Ammon's horn (tissue), 1 donor: Measurements from ENCODE around the gene CHDH.

Experiments used
- DNase-seq: peaks from one replicate; pipeline ENCODE4 v3.0.0-alpha.2; 2016; ENCODE audit warnings: low spot score

The CHDH gene

DNA sequence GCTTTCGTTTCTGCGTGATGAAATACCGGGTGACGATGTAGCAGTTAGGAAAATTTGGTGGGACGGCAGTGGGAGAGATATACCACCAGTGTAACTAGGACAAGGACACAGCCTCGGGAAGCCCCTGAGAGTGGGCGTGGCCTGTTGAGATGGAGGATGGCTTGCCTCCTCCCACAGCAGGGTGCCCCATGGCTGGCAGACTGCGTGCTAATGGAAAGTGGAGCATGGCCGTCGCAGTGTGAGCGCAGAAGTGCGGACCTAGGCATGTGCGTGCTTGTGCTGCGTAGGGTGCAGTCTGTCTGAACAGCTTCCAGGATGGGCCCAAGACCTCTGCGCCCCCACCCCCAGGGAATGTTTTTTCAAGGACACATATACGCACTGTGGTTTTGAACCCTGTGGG lies 56.8 kb downstream of the CHDH start:
- no peak for DNase-seq

DNA sequence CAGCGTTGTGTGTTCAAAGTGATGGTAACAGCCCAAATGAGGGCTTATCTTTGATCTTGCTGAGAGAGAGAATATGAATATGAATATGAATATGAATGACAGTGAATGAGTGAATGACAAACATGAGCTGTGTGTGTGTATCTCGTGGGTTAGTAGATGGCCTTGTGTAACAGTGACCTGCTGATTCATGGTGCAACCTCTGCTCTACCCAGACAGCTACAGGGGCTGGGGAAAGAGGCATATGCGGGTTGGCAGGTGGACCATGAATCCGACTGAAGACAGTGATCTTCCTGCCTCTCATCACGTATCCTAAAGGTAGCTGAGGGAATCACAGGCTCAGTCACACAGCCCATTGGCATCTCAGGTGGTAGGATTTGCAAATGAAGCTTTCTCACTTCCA lies 58.2 kb downstream of the CHDH start:
- DNase-seq, result no peak

DNA sequence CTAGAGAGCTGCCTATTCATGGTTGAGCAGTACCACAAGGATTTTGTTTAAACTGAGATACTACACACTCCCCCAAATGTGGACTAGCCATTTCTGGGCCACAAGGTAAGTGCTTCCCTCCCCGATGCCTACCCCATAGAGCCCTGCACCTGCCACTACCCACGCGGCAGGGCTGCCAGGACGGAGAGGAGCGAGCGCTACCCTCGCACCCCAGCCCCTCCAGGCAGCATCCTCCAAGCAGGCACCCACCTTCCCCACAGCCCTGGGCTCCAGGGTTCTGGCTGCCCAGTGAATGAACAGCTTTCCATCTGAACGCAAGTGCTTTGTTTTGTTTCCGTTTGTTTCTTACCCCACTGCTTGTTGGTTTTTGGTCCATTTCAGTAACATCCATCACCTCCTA lies 59.2 kb downstream of the CHDH start:
- no peak for DNase-seq

DNA sequence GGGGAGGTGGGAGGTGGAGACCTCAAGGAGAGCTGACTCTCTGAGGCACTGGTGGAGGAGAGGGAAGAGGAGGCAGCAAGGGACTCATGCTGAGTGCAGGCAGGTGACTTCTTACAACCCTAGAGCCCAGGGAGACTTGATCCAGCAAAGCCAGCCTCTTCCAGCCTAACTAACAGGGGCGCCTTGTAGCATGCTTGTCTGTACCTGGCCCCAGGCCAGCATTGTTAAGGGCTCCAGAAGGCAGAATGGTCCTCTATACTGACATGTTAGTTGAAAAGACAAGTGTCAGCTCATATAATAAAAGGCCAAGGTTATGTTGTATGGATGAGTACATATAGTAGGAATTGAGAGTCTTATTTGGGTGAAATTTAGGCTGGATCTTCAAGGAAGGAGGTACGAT lies 65.4 kb downstream of the CHDH start:
- peak; percentile 31 for DNase-seq

DNA sequence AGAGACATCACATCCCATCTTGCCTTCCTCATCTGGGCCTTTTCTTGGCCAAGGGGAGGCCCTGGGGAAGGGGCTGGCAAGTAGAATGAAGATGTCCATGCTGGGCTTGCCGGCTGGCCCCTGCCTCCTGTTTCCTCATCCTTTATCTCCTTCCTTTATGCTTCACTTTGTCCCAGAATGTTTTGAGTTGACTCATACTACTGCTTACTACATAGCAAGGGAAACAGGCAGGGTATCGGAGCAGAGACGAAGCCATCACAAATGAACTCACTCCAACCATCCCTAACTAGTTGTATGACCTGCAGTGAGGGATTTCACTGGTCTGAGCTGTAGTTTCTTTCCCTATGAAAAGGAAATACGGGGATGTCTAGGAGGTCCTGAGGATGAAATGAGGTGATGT lies 66.0 kb downstream of the CHDH start:
- no peak for DNase-seq

DNA sequence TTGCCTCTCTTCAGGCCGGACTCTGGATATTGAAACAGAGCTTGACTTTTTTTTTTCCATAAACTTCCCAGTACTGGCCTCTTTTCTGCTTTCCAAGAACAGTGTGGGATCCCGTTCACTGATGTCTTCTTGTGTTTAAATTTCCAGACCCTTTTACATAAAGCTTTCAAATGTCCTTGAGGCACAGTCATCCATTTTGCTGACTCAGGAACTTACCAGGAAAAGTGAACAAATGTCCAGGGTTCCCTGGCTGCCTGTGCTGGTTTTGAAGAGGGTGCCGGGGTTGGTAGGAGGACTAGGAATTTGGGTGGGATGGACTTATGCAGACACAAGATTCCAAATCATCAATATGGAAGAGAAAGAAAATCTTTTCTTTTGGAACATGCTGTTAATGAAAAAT lies 68.1 kb downstream of the CHDH start:
- DNase-seq, result no peak

DNA sequence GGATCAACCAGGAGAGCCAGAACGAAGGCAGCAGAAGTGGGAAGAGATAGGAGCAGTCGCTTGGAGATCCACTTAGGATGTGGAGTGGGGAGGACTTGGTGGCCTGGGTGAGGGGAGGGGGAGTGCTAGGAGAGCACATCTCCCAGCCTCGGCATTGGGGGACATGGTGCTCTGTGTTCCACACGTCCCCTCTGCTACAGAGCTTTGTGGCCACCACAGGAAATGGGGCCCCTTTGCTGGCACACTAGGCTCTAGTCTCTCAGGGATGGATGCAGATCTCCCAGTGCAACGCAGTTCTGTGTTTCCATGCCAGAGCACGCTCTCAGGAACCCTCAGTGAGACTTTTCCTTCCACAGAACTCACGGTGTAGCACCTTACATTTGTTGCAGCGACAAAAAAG lies 68.8 kb downstream of the CHDH start:
- DNase-seq, result no peak

DNA sequence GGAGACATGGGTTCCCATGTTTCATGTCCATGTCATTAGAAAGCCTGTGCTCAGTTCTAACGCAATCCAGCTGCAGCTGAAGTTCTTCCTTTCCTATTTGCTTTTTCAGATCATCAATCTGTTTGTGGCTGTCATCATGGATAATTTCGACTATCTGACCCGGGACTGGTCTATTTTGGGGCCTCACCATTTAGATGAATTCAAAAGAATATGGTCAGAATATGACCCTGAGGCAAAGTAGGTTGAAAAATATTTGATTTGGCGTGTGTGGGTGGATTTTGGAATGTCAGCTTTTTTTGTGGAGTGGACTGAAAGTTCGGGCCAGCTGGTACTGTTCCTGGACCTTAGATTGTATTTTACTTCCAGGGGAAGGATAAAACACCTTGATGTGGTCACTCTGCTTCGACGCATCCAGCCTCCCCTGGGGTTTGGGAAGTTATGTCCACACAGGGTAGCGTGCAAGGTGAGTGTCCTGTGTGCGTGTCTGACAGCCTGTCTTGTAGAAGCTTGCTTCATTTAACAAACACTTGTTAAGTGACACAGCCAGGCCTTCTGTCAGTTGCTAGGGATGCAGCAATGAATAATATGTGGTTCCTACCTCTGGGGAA lies 69.6 kb downstream of the CHDH start:
- no peak for DNase-seq

DNA sequence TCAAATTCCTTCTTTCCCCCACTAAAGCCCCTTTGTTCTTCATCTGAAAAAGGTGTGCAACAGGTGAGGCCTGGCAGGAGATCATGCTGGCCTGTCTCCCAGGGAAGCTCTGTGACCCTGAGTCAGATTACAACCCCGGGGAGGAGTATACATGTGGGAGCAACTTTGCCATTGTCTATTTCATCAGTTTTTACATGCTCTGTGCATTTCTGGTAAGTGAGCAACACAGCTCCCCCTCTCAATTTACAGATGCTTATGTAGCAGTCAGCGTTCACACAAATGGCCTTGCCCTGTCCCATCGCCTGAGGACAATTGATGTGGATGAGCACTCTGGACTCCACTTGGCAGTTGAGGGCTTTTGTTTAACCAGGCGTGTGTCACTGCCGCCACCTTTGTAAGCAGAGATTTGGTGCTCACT lies 70.4 kb downstream of the CHDH start:
- no peak for DNase-seq

DNA sequence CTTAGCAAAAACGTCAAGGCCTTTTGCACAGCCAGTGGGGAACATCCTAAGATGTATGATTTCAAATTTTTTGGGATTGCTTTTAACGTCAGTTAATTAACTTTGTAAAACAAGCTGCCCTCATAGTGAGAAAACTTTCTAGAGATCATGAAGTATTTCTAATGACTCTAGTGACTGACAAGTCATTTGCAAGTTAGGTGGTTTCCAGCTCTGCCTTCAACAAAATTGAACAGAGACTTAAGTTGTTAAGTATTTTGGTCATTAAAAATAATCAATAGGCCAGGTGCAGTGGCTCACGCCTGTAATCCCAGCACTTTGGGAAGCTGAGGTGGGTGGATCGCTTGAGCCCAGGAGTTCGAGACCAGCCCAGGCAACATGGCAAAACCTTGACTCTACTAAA lies 71.2 kb downstream of the CHDH start:
- DNase-seq, result no peak

DNA sequence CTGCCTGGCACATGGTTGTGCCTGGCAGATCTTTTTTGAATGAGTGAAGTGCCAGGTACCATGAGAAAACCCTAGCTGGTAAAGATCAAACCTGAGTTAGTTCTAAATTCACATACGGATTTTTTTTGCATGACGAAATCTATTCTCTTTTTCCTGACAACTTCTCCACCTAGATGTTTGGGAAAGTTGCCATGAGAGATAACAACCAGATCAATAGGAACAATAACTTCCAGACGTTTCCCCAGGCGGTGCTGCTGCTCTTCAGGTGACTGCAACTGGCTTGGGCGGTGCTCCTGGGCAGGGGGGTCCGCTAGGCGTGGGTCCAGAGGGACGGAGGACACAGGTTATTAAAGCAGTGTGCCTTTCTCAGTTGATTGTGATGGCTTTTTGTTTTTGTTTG lies 71.8 kb downstream of the CHDH start:
- no peak for DNase-seq

DNA sequence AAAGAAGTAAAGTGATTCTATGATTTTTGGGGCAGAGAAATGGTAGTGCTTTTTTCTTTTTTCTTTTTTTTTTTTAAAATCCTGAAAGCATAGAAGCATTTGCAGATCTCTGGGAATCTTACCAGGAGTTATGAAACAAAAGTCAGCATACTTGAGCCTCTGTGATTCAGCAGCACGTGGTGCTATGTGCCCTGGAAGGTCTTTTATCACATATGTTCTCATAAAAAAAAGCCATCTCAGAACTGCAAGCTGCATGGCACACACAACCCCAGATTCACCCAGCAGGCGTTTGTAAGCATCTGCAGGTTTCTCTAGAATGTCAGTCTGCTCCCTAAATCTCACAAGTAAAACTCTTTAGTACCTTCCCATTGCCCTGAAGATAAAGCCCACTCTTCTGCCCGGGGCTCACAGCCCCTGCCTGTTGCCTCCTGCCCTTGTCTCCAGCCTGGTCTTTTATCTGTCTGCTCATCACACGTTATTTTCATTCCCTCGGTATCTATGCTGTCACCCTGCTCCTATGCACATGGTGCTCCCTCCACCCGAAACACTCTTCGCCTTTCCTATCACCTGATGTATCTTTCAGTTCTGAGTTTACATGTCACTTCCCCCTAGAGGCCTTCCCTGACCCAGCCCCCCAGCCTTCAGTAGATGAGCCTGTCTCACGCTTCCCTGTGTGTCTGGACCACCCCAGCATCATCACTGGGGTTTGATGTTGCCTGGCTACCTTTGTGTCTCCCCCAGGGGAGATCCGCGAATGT lies 72.4 kb downstream of the CHDH start:
- DNase-seq, result peak; percentile 24

DNA sequence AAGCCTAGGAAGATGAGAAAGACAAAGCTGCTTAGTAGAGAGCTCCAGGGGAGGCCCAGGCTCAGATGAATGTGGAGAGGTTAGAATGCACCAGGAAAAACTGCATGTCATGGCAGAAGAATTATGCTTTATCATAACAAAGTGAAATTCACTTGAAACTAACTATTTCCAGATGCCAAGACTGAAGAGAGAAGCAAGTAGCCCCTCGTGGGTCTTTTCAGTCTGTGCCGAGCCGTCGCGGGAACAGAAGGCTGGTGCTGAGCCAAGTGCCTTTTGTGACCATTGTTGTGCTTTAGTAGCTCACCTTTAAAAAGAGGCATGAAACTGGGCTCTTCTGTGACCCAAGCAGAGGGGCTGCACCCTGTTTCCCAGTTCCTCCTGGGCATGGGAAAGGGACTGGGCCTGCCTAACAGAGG lies 73.2 kb downstream of the CHDH start:
- DNase-seq, result no peak

DNA sequence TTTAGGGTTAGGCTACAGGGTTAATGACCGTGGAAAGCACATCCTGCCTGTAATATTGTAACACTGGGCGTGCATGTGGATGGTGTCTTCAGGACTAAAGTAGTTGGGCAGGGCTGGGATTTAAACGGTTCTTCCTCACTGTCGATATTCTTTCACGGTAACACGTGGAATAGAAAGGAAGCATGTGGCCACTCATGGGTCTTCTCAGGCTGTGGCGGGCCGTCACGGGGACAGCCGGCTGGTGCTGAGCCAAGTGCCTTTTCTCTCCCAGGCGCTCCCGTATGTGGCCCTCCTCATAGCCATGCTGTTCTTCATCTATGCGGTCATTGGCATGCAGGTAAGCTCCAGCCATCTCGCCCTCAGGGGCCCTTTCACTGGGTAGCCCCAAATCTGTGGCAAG lies 73.7 kb downstream of the CHDH start:
- no peak for DNase-seq

DNA sequence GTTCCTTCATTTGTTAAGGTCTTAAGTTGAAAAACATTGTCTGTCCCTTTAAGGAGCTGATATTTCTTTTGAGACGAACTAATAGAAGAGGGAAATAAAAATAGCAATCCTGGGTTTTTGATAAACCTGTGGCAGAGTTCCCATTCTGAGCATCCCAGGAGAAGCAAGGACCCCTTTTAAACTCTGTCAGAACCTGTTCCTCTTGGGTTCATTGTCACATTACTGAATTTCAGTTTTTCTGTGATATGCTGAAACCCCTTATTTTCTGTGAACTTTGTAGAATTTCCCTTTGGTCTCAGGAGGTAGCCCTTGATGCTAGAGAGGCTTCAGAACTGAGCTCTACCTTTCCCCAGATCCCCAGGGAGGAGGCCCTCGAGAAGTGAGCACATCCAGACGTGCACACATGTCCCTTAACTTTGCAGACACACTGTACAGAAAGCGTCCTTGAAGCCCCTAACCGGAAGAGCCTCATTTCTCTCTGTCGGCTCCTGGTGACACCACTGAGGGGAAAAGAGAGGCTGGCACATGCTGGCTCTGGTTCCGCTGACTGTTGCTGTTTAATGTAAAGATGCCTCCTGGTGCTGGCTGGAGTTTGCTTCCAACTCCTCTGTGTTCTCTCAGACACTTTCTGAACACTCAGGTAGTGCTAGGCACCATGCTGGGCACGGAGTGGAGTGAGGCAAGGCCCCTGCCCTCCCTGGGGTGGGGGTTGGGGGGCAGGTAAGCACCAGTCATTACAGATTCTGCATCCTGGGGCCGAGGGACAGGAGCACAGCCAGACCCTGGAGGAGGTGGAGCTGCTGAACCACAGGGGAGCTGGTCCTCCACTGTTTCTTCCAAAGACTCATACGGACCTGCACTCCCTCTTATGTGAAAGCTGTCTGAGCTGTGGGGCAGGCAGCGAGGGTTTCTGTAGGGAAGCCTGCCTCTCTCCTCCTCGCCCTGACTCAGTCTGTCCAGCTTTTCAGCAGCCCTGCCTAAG lies 77.5 kb downstream of the CHDH start:
- DNase-seq, result no peak

DNA sequence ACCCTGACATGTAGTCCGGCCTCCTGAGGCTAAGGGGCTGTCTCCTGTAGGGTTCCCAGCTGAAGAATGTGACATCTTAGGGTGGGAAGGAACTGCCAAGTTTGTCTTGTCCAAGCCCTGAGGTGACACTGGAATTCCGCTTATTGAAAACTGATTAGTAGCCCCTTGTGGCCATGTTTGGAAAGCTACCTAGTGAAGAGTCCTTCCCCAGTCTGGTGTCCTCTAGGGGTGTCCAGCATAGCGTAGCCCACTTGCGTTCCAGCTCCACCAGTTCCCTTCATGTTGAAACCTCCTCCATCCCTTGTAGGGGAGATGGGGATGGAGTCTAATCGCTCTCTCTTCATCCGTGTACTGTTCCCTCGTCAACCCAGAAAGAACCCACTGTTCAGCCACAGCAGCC lies 79.5 kb downstream of the CHDH start:
- no peak for DNase-seq

DNA sequence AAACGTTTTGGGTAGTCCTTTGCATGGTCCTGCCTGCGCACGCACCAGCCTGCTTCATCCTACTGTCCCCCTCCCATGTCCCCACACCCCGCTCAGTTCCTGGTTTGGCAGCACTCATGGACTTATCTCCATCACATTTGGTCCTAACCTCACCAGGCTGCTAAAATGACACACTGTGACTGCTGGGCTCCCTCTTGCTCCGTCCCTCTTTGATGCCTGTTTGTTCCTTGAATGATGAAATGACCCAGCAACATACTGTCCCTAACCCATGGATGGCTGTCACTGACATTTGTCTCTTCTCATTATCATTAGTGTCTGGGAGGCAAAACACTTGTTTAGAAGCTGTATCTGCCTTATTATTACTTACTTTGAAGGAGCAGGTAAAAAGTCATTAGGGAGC lies 80.5 kb downstream of the CHDH start:
- no peak for DNase-seq

DNA sequence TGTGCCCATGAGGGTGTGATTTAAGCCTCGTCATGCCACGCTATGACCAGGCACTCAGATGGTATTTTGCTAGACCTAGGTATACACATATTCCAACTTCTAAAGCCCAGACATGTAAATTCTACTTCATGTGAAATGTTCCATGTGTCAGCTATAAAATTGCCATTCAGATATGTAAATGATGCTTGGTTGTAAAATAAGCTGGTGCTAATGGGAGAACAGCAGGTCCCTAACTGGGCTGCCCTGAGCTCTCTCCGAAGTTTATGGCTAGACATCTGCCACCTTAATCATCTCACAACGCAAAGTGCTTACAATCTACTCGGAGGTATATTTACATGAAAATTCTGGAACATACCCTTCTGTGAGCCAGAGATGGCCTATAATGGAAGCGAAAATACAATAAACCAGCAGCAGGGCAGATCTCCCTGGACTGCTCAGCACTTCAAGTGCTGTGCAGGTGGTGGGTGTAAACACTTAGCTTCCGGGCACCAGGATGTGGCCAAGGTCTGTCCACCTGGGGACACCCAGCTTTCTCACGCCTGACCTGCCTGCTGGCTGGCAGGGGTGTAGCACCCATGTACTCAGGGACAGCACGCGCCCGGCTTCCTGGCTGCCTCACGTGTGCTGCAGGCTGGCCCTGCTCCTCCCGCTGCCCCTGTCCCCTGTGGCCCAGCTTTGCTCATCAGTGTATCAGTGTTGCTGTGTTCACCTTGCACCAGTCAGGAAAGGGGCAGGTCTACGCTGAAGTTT lies 82.0 kb downstream of the CHDH start:
- DNase-seq, result no peak

DNA sequence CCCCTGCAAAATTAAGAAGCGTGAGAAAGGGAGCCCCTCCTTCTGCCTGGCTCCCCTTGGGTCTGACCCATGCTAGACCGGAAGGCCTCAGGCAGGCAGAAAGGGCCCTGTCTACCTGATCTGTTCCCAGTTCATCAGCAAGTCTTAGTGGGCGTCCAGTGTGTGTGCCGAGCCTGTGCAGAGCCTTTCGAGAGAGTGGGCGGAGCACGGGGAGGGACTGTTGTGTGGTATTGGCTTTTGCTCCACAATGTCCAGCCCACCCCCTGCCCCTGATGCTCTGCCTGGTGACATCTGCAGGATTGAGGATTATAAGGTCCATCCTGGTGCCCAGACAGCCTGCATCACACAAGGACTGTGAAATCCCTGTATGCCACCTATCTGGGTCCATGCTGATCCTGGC lies 82.9 kb downstream of the CHDH start:
- DNase-seq, result no peak
